ENCODE data around the gene NR6A1. TPM values are rescaled to one million over a fixed set of nuclear protein-coding genes. Genes with fewer than 3 reads are reported as not detected.

NR6A1 gene
- total RNA-seq, 2 experiments from 2014 or later, result 17.5 to 23.0 TPM

GRCh38 chr9:124510650-124511425 is 260.3 kb downstream of the NR6A1 start:
- CTCF ChIA-PET (ENCODE audit: unreplicated experiment), result no interaction called here
- Histone ChIP-seq H3K79me2 (ENCODE audit: insufficient read depth, low read depth, low read length) (no peaks in the 10 kb centered on the region), H3K27ac (ENCODE audit: low read depth, low read length, poor library complexity, severe bottlenecking) (no peak overlapping the region), H3K4me1 (ENCODE audit: insufficient read depth, low read length, poor library complexity, severe bottlenecking) (peaks cover 6% of the 10 kb centered on the region), H3K4me2 (ENCODE audit: low read length) (no peak overlapping the region), H3K9me2 (ENCODE audit: insufficient read depth, low read length) (no peaks in the 10 kb centered on the region), H3K36me3 (ENCODE audit: insufficient read depth, low read length) (no peaks in the 10 kb centered on the region), H2AFZ (ENCODE audit: low read length) (no peak overlapping the region), H3K4me3 (ENCODE audit: low read depth, low read length, poor library complexity, severe bottlenecking) (no peak overlapping the region), H4K20me1 (ENCODE audit: insufficient read depth, low read length) (no peaks in the 10 kb centered on the region), H3K9me3 (ENCODE audit: low read length) (no peaks in the 10 kb centered on the region)
- no peak for TF ChIP-seq EZH2phosphoT487 (IDR thresholded peaks at IDR 0.05; ENCODE audit: borderline replicate concordance, low read depth, low read length)
- TF ChIP-seq, protein P1, sequence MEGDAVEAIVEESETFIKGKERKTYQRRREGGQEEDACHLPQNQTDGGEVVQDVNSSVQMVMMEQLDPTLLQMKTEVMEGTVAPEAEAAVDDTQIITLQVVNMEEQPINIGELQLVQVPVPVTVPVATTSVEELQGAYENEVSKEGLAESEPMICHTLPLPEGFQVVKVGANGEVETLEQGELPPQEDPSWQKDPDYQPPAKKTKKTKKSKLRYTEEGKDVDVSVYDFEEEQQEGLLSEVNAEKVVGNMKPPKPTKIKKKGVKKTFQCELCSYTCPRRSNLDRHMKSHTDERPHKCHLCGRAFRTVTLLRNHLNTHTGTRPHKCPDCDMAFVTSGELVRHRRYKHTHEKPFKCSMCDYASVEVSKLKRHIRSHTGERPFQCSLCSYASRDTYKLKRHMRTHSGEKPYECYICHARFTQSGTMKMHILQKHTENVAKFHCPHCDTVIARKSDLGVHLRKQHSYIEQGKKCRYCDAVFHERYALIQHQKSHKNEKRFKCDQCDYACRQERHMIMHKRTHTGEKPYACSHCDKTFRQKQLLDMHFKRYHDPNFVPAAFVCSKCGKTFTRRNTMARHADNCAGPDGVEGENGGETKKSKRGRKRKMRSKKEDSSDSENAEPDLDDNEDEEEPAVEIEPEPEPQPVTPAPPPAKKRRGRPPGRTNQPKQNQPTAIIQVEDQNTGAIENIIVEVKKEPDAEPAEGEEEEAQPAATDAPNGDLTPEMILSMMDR (conservative IDR thresholded peaks at IDR 0.05; ENCODE audit: low read length), result no peak
- POLR2A ChIA-PET, result no interaction called here
- no TSS peak for BruUV-seq (replicated peaks)
- no peak for DNase-seq (ENCODE audit: low spot score)
- intact Hi-C loops (cut with micrococcal nuclease; ENCODE audit: unreplicated experiment), result no loop called here

GRCh38 chr9:124507880-124508423 is 263.2 kb downstream of the NR6A1 start:
- Histone ChIP-seq H3K4me1 (ENCODE audit: insufficient read depth, low read length, poor library complexity, severe bottlenecking) (no peaks in the 10 kb centered on the region), H3K79me2 (ENCODE audit: insufficient read depth, low read depth, low read length) (no peaks in the 10 kb centered on the region), H3K9me2 (ENCODE audit: insufficient read depth, low read length) (no peaks in the 10 kb centered on the region), H3K36me3 (ENCODE audit: insufficient read depth, low read length) (no peaks in the 10 kb centered on the region), H3K4me3 (ENCODE audit: low read depth, low read length, poor library complexity, severe bottlenecking) (no peak overlapping the region), H3K4me2 (ENCODE audit: low read length) (no peak overlapping the region), H4K20me1 (ENCODE audit: insufficient read depth, low read length) (no peaks in the 10 kb centered on the region), H3K9me3 (ENCODE audit: low read length) (no peaks in the 10 kb centered on the region), H3K27ac (ENCODE audit: low read depth, low read length, poor library complexity, severe bottlenecking) (no peak overlapping the region), H2AFZ (ENCODE audit: low read length) (no peak overlapping the region)
- BruUV-seq (replicated peaks), result no TSS peak
- no peak for TF ChIP-seq EZH2phosphoT487 (IDR thresholded peaks at IDR 0.05; ENCODE audit: borderline replicate concordance, low read depth, low read length)
- TF ChIP-seq, protein P1 (conservative IDR thresholded peaks at IDR 0.05; ENCODE audit: low read length), result no peak
- ChIA-PET POLR2A (no interaction called here), CTCF (ENCODE audit: unreplicated experiment) (no interaction called here)
- intact Hi-C loops (cut with micrococcal nuclease; ENCODE audit: unreplicated experiment), result no loop called here
- no peak for DNase-seq (ENCODE audit: low spot score)
